ENCODE results near the gene ZNF513.
"Not testable (repeated sequence)": the region's sequence is repeated elsewhere in the genome, so short reads cannot be mapped to it uniquely, and the experiment has no call there.

ZNF513 gene, protein sequence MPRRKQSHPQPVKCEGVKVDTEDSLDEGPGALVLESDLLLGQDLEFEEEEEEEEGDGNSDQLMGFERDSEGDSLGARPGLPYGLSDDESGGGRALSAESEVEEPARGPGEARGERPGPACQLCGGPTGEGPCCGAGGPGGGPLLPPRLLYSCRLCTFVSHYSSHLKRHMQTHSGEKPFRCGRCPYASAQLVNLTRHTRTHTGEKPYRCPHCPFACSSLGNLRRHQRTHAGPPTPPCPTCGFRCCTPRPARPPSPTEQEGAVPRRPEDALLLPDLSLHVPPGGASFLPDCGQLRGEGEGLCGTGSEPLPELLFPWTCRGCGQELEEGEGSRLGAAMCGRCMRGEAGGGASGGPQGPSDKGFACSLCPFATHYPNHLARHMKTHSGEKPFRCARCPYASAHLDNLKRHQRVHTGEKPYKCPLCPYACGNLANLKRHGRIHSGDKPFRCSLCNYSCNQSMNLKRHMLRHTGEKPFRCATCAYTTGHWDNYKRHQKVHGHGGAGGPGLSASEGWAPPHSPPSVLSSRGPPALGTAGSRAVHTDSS

DNA sequence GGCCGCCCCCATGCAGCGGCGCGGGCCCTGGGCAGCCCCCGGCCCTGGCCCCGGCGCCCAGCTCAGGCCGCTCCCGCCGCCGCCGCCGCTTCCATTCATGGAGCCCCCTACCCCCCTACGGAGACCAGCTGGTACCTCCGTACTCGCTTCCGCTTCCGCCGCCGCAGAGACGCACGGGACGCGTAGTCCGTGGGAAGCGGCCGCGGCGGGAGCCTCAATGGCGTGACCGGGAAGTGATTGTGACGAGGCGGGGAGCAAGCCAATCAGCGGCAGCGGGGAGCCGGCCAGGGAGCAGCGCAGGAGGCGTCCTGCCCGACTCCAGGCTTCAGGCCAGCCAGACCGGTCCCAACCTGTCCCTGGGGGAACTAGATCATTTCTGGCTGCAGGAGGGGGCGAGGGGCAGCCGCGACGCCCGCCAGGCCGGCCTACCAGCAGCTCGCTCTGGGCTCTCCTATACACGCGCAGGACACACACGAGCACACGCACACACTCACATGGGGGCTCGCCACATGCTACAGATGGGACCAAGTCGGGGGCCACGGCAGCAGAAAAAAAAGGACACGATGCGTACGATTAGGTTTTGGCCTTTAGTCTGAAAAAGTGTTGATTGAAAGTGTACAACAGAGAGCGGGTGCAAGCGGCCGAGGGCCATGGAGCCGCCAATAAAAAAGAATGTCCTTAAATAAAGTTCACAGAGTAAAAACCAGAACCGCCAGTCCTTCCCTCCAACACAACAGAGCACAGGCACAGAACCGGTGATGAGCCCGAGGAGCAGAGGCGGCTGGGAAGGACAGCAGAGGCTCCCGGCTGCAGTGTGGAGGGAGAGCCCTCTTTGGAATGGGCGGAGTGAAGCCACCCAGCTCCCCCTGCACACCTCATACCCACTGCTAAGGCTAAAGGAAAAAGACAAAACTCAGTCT, at the start of gene ZNF513:
TSS of gene ZNF513 (minus strand) at position 109 of the 920 bp plus-strand sequence. CDS start 208 bp downstream, outside the sequence.
- peak; percentile 87 for DNase-seq (ENCODE audit: extremely low read depth, low read depth)
- TF ChIP-seq, protein P1, sequence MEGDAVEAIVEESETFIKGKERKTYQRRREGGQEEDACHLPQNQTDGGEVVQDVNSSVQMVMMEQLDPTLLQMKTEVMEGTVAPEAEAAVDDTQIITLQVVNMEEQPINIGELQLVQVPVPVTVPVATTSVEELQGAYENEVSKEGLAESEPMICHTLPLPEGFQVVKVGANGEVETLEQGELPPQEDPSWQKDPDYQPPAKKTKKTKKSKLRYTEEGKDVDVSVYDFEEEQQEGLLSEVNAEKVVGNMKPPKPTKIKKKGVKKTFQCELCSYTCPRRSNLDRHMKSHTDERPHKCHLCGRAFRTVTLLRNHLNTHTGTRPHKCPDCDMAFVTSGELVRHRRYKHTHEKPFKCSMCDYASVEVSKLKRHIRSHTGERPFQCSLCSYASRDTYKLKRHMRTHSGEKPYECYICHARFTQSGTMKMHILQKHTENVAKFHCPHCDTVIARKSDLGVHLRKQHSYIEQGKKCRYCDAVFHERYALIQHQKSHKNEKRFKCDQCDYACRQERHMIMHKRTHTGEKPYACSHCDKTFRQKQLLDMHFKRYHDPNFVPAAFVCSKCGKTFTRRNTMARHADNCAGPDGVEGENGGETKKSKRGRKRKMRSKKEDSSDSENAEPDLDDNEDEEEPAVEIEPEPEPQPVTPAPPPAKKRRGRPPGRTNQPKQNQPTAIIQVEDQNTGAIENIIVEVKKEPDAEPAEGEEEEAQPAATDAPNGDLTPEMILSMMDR (IDR thresholded peaks at IDR 0.05; ENCODE audit: low read depth, low read length) = no peak

DNA sequence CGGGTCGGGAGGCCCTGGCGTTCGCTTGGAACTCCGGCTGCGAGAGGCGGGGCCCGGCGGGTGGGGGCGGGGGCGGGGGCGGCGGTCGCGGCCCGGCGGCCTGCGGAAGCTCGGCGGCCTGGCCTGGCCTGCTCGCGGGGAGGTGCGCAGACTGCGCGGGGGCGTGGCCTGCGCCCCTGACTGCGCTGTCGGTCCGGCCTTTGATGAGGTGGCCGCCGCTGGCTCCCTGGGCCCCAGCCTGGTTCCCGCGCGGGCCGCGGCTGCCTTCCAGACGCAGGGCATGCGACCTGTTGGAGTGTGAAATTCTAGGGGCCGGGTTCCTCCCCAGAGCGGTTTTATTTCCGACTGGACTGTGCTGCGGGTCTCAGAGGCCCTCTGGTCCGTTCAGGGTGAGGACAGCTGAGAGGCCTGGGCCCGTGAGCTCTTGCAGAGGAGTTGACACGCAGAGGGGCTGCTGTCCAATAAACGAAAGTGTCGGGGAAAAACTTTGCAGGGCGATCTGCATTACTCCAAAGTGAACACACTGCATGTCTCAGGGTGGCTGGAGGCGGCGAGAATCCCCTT, 48.5 kb upstream of the ZNF513 start:
- TF ChIP-seq, protein P1 (IDR thresholded peaks at IDR 0.05; ENCODE audit: low read depth, low read length) = no peak
- DNase-seq (ENCODE audit: extremely low read depth, low read depth) = peak; percentile 61

DNA sequence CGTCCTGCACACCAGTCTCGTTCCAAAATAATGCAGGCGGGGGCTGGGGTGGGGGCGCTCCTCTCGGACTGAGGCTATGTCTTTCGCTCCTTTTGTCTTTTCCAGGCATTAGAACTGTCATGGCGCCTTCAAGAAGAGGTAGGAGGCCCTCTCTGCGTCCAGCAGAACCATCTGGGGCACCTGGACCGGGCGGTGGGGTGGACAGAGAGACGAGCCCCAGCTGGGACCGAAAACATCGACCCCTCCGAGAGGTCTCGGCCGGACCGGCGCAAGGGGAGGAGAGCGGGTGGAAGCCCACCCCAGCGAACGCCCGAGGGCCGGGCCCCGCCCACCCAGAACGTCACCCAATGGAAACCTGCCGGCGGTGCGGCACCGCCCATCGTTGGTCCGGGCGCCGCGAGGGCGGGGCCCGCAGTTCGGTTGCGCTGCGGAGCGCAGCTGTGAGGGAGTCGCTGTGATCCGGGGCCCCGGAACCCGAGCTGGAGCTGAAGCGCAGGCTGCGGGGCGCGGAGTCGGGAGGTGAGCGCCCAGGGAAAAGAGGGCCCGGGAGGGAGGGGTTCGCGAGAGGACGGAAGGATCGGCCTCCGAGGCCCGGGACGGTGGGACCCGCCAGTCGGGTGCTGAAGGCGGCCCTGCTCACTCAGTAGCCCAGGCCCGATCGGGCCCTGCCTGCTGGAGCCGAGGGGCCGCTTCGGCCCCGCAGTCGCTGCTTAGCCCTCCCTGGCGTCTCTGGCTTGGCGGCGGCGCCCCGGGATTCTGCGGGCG, 47.9 kb upstream of the ZNF513 start, which contains the start of gene NRBP1:
TSS of gene NRBP1 (plus strand) at position 419 of the 765 bp plus-strand sequence. CDS start 4,643 bp downstream, outside the sequence.
- TF ChIP-seq, protein P1 (IDR thresholded peaks at IDR 0.05; ENCODE audit: low read depth, low read length) = no peak; the same call in none of the 2 replicates
- DNase-seq (ENCODE audit: extremely low read depth, low read depth) = peak; percentile 61

DNA sequence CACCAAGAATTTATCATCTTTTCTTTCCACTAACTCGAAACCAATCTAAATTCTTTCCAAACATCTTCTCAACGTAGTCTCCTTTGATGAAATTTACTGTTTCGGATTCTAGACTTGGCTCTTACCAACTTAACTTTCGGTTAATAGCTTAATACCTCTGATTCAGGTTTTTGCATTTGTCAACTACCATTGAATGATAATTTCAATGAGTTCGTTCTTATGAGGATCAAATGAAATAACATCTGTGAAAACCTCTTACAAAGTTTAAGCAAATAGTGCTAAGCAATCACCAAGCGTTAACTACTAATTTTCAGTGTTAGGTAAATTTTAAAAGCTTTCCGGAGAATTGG, 47.3 kb upstream of the ZNF513 start:
- no peak for DNase-seq (ENCODE audit: extremely low read depth, low read depth)
- TF ChIP-seq, protein P1 (IDR thresholded peaks at IDR 0.05; ENCODE audit: low read depth, low read length) = no peak

DNA sequence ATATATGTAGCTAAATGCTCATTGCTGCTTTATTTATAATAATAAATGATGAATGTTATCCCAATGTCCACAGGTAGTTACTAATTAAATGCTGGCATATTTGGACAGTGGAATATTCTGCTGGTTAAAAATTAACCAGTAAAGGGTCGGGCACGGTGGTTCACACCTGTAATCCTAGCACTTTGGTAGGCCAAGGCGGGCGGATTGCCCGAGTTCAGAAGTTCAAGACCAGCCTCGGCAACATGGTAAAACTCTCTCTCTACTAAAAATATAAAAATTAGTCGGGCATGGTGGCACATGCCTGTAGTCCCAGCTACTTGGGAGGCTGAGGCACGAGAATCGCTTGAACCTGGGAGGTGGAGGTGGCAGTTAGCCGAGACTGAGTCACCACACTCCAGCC, 44.5 kb upstream of the ZNF513 start:
- not testable (repeated sequence) for DNase-seq (ENCODE audit: extremely low read depth, low read depth)

DNA sequence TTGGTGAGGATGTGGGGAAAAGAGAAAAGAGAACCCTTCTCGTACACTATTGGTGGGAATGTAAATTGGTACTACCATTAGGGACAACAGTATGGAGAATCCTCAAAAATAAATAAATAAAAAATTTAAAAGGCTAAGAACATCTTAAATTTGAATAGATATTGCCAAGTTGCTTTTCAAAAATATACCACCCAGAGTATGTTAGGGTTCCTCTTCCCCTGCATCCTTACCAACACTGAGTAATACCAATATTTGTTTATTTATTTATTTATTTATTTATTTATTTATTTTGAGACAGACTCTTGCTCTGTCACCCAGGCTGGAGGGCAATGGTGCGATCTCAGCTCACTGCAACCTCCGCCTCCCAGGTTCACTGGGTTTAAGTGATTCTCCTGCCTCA, 42.4 kb upstream of the ZNF513 start:
- TF ChIP-seq, protein P1 (IDR thresholded peaks at IDR 0.05; ENCODE audit: low read depth, low read length) = no peak
- no peak for DNase-seq (ENCODE audit: extremely low read depth, low read depth)

Measured in AG09319 (cell line).